LoVo (cell line): ENCODE results near the gene SCAPER.
"Not testable (repeated sequence)": the region's sequence is repeated elsewhere in the genome, so short reads cannot be mapped to it uniquely, and the experiment has no call there.

Experiments used
- DNase-seq: peaks from one replicate; pipeline ENCODE4 v3.0.0-alpha.2; 2016; ENCODE audit warnings: low spot score

SCAPER gene

GRCh38 chr15:76787273-76787672 lies 117.9 kb downstream of the SCAPER start:
- DNase-seq = no peak

GRCh38 chr15:76776969-76777368 lies 128.2 kb downstream of the SCAPER start:
- DNase-seq = no peak

GRCh38 chr15:76776480-76776879 lies 128.7 kb downstream of the SCAPER start:
- no peak for DNase-seq

- no peak for DNase-seq
Observed at GRCh38 chr15:76773234-76773633, 131.9 kb downstream of the SCAPER start.

GRCh38 chr15:76772776-76773175 lies 132.4 kb downstream of the SCAPER start:
- no peak for DNase-seq

- no peak for DNase-seq
Observed at GRCh38 chr15:76764004-76764403, 141.1 kb downstream of the SCAPER start.

- no peak for DNase-seq
Observed at GRCh38 chr15:76763554-76763953, 141.6 kb downstream of the SCAPER start.

- no peak for DNase-seq
Observed at GRCh38 chr15:76756381-76756780, 148.8 kb downstream of the SCAPER start.

GRCh38 chr15:76753771-76754170 lies 151.4 kb downstream of the SCAPER start:
- no peak for DNase-seq

GRCh38 chr15:76753131-76753530 lies 152.0 kb downstream of the SCAPER start:
- no peak for DNase-seq

GRCh38 chr15:76752549-76752948 lies 152.6 kb downstream of the SCAPER start:
- no peak for DNase-seq

- no peak for DNase-seq
Observed at GRCh38 chr15:76737573-76737972, 167.6 kb downstream of the SCAPER start.

- not testable (repeated sequence) for DNase-seq
Observed at GRCh38 chr15:76732321-76732720, 172.8 kb downstream of the SCAPER start.

GRCh38 chr15:76730262-76730661 lies 174.9 kb downstream of the SCAPER start:
- no peak for DNase-seq

- DNase-seq = no peak
Observed at GRCh38 chr15:76718863-76719262, 186.3 kb downstream of the SCAPER start.

- no peak for DNase-seq
Observed at GRCh38 chr15:76714950-76715349, 190.2 kb downstream of the SCAPER start.

GRCh38 chr15:76711351-76711827 lies 193.8 kb downstream of the SCAPER start:
- DNase-seq = no peak

GRCh38 chr15:76704032-76704431 lies 201.1 kb downstream of the SCAPER start:
- not testable (repeated sequence) for DNase-seq

GRCh38 chr15:76696840-76697239 lies 208.3 kb downstream of the SCAPER start:
- no peak for DNase-seq

- DNase-seq = not testable (repeated sequence)
Observed at GRCh38 chr15:76692546-76692945, 212.6 kb downstream of the SCAPER start.

GRCh38 chr15:76687592-76687991 lies 217.5 kb downstream of the SCAPER start:
- DNase-seq = not testable (repeated sequence)

- DNase-seq = no peak
Observed at GRCh38 chr15:76684002-76684401, 221.1 kb downstream of the SCAPER start.

- no peak for DNase-seq
Observed at GRCh38 chr15:76682833-76683232, 222.3 kb downstream of the SCAPER start.

GRCh38 chr15:76682259-76682658 lies 222.9 kb downstream of the SCAPER start:
- DNase-seq = no peak

GRCh38 chr15:76678766-76679165 lies 226.4 kb downstream of the SCAPER start:
- no peak for DNase-seq
